ENCODE measurements around the gene ALDH16A1. TPM values are rescaled to one million over a fixed set of nuclear protein-coding genes. Genes with fewer than 3 reads are reported as not detected.

The ALDH16A1 gene
- total and polyA plus RNA-seq, 10 of the 15 experiments (the other 5 are each of a cell fraction or from before 2014, with no cell fraction given), result 1.7 to 49.3 (median 18.1) TPM

DNA sequence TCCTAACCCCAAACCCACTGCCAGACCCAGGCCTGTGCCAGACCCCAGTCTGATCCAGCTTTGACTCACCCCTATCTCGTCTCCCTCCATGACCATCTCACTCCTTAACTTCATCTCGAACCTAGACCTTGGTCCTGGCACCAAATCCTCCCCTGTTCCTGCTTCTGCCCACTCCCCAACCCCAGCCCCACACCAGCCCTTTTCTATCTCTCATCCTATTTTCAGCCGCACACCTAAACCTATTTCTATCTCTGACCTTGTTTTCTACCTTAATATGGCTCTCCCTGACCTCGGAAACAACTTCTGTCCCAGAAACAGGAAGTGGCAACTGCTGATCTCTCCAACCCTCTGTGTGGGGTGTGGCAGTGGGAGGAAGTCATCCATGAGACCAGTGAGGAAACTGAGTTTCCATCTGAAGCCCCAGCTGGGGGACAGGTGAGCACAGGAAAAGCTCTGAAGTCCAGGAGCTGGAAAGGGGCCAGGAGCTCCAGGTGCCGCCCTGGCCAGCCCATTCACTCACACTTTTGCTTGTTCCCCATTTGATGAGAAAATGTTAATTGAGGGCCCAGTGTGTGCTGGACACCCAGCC lies 43.5 kb upstream of the ALDH16A1 start (continued):
- TF ChIP-seq, protein P1, sequence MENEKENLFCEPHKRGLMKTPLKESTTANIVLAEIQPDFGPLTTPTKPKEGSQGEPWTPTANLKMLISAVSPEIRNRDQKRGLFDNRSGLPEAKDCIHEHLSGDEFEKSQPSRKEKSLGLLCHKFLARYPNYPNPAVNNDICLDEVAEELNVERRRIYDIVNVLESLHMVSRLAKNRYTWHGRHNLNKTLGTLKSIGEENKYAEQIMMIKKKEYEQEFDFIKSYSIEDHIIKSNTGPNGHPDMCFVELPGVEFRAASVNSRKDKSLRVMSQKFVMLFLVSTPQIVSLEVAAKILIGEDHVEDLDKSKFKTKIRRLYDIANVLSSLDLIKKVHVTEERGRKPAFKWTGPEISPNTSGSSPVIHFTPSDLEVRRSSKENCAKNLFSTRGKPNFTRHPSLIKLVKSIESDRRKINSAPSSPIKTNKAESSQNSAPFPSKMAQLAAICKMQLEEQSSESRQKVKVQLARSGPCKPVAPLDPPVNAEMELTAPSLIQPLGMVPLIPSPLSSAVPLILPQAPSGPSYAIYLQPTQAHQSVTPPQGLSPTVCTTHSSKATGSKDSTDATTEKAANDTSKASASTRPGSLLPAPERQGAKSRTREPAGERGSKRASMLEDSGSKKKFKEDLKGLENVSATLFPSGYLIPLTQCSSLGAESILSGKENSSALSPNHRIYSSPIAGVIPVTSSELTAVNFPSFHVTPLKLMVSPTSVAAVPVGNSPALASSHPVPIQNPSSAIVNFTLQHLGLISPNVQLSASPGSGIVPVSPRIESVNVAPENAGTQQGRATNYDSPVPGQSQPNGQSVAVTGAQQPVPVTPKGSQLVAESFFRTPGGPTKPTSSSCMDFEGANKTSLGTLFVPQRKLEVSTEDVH (IDR thresholded peaks at IDR 0.05; ENCODE audit: low read depth, partially characterized antibody), result no peak
- no peak for TF ChIP-seq PML (IDR thresholded peaks at IDR 0.05; ENCODE audit: low read length)
- TF ChIP-seq GATAD2B (conservative IDR thresholded peaks at IDR 0.05; ENCODE audit: low read depth), result 0 out of 2 replicates have a peak, but pooled peaks have one; percentile 32
- TF ChIP-seq, protein P2, sequence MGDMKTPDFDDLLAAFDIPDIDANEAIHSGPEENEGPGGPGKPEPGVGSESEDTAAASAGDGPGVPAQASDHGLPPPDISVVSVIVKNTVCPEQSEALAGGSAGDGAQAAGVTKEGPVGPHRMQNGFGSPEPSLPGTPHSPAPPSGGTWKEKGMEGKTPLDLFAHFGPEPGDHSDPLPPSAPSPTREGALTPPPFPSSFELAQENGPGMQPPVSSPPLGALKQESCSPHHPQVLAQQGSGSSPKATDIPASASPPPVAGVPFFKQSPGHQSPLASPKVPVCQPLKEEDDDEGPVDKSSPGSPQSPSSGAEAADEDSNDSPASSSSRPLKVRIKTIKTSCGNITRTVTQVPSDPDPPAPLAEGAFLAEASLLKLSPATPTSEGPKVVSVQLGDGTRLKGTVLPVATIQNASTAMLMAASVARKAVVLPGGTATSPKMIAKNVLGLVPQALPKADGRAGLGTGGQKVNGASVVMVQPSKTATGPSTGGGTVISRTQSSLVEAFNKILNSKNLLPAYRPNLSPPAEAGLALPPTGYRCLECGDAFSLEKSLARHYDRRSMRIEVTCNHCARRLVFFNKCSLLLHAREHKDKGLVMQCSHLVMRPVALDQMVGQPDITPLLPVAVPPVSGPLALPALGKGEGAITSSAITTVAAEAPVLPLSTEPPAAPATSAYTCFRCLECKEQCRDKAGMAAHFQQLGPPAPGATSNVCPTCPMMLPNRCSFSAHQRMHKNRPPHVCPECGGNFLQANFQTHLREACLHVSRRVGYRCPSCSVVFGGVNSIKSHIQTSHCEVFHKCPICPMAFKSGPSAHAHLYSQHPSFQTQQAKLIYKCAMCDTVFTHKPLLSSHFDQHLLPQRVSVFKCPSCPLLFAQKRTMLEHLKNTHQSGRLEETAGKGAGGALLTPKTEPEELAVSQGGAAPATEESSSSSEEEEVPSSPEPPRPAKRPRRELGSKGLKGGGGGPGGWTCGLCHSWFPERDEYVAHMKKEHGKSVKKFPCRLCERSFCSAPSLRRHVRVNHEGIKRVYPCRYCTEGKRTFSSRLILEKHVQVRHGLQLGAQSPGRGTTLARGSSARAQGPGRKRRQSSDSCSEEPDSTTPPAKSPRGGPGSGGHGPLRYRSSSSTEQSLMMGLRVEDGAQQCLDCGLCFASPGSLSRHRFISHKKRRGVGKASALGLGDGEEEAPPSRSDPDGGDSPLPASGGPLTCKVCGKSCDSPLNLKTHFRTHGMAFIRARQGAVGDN (IDR thresholded peaks at IDR 0.05), result 0 out of 2 replicates have a peak, but pooled peaks have one; percentile 32
- TF ChIP-seq, protein P3, sequence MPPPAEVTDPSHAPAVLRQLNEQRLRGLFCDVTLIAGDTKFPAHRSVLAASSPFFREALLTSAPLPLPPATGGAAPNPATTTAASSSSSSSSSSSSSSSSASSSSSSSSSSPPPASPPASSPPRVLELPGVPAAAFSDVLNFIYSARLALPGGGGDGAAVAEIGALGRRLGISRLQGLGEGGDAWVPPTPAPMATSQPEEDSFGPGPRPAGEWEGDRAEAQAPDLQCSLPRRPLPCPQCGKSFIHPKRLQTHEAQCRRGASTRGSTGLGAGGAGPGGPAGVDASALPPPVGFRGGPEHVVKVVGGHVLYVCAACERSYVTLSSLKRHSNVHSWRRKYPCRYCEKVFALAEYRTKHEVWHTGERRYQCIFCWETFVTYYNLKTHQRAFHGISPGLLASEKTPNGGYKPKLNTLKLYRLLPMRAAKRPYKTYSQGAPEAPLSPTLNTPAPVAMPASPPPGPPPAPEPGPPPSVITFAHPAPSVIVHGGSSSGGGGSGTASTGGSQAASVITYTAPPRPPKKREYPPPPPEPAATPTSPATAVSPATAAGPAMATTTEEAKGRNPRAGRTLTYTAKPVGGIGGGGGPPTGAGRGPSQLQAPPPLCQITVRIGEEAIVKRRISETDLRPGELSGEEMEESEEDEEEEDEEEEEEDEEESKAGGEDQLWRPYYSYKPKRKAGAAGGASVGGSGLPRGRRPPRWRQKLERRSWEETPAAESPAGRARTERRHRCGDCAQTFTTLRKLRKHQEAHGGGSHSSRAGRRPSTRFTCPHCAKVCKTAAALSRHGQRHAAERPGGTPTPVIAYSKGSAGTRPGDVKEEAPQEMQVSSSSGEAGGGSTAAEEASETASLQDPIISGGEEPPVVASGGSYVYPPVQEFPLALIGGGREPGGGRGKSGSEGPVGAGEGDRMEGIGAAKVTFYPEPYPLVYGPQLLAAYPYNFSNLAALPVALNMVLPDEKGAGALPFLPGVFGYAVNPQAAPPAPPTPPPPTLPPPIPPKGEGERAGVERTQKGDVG (CRISPR knock-in tag; IDR thresholded peaks at IDR 0.05), result no peak
- TF ChIP-seq YY1 (IDR thresholded peaks at IDR 0.05; ENCODE audit: low read depth, low read length), result 0 out of 2 replicates have a peak, but pooled peaks have one; percentile 39
- TF ChIP-seq, protein P4, sequence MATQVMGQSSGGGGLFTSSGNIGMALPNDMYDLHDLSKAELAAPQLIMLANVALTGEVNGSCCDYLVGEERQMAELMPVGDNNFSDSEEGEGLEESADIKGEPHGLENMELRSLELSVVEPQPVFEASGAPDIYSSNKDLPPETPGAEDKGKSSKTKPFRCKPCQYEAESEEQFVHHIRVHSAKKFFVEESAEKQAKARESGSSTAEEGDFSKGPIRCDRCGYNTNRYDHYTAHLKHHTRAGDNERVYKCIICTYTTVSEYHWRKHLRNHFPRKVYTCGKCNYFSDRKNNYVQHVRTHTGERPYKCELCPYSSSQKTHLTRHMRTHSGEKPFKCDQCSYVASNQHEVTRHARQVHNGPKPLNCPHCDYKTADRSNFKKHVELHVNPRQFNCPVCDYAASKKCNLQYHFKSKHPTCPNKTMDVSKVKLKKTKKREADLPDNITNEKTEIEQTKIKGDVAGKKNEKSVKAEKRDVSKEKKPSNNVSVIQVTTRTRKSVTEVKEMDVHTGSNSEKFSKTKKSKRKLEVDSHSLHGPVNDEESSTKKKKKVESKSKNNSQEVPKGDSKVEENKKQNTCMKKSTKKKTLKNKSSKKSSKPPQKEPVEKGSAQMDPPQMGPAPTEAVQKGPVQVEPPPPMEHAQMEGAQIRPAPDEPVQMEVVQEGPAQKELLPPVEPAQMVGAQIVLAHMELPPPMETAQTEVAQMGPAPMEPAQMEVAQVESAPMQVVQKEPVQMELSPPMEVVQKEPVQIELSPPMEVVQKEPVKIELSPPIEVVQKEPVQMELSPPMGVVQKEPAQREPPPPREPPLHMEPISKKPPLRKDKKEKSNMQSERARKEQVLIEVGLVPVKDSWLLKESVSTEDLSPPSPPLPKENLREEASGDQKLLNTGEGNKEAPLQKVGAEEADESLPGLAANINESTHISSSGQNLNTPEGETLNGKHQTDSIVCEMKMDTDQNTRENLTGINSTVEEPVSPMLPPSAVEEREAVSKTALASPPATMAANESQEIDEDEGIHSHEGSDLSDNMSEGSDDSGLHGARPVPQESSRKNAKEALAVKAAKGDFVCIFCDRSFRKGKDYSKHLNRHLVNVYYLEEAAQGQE (IDR thresholded peaks at IDR 0.05; ENCODE audit: low read depth, low read length), result no peak
- 0 out of 2 replicates have a peak, but pooled peaks have one; percentile 43 for TF ChIP-seq SMARCA5 (IDR thresholded peaks at IDR 0.05)
- peak; percentile 42 for TF ChIP-seq MEF2B (IDR thresholded peaks at IDR 0.05; ENCODE audit: partially characterized antibody, poor library complexity, severe bottlenecking)
- no peak for TF ChIP-seq ZZZ3 (IDR thresholded peaks at IDR 0.05; ENCODE audit: control insufficient read depth, insufficient read length, low read depth)
- no peak for TF ChIP-seq NBN (IDR thresholded peaks at IDR 0.05)
- peak; percentile 62; the same call in 1 of the 2 replicates for TF ChIP-seq IKZF1 (conservative IDR thresholded peaks at IDR 0.05)
- no peak for TF ChIP-seq TARDBP (IDR thresholded peaks at IDR 0.05; ENCODE audit: borderline replicate concordance)

Data from GM12878 (cell line).